ENCODE measurements around the gene KIAA1143.
A peak's percentile ranks its signal among the peaks of the same experiment; 100 is the strongest.

KIAA1143 gene

DNA sequence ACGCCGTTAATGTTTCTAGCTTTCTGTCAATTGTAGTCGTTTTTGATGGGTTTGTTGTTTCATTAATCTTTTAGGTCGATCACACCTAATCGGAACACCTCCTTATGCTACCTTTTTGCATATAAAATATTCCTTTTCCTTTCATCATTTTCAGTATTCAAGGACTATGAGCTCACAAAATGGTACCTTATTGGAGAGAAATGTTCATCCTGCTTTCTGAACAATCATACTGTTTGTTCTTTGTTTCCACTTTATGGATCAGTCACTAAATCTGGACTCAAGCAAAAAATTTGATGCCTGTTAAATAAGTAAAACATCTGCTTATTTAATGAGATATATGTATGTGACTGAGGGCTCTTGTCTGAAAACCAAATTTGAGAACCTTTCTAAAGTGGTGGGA lies 1.3 kb upstream of the KIAA1143 start:
- peak overlapping the region in 9 of 11 experiments; percentile 83 to 94 (median 87); a peak in 17 of 22 replicates for H3K27ac ChIP-seq
- H3K4me1 ChIP-seq: peaks cover 10 to 23% (median 18%) of the 10 kb centered on the region in 10 experiments
- peak overlapping the region in 10 of 11 experiments; percentile 85 to 95 (median 92); a peak in 19 of 22 replicates for H3K9ac ChIP-seq

DNA sequence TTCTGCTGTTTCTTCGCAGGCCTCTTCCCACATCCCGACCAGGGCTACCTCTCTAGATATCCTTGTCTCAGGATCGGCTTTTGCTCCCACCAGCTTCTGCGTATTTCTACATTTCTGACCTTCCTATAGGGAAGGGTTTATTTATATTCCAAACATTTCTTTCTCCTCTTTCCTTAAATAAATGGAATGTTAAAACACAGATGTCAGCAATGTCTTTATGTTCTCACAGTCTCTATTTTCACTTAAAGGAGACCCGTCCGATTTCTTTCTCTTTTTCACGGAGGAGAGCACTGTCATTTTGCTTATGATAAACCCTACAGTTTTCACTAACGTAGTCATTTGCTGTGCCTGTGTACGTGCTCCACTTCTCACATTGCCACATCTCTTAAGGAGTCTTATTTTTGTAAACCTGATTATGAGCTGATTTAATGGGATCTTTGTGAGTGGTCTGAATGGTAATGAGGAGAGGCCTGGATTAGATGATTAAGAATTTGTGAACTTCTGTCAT lies 805 bp upstream of the KIAA1143 start:
- Histone ChIP-seq H3K4me2 (peak overlapping the region; percentile 75 to 94 (median 82)), H3K27me3 (no peaks in the 10 kb centered on the region), H3K4me1 (peaks cover 10 to 23% (median 18%) of the 10 kb centered on the region in 10 experiments), H3K9ac (peak overlapping the region; percentile 85 to 95 (median 92); a peak in 21 of 22 replicates), H3K9me3 (replicated peaks in 1 of 11) (peaks cover 60 to 83% (median 79%) of the 10 kb centered on the region in 11 experiments), H3K27ac (peak overlapping the region in 10 of 11 experiments; percentile 25 to 94 (median 87); a peak in 19 of 22 replicates), H4K20me1 (no peaks in the 10 kb centered on the region), H3K4me3 (peak overlapping the region; percentile 79 to 95 (median 90)), H3K36me3 (peaks cover 40 to 77% (median 71%) of the 10 kb centered on the region in 11 experiments)
- TF ChIP-seq Cebpa-rat (IDR thresholded peaks at IDR 0.05): no peak

More for the DNA sequence above, 1.3 kb upstream of the KIAA1143 start:
- no peaks in the 10 kb centered on the region for H3K27me3 ChIP-seq
- H3K9me3 ChIP-seq (replicated peaks in 1 of 11): peaks cover 60 to 83% (median 79%) of the 10 kb centered on the region in 11 experiments
- H4K20me1 ChIP-seq: no peaks in the 10 kb centered on the region
- peaks cover 36 to 77% (median 71%) of the 10 kb centered on the region in 11 experiments for H3K36me3 ChIP-seq
- TF ChIP-seq Cebpa-rat (IDR thresholded peaks at IDR 0.05): no peak
- peak overlapping the region; percentile 75 to 94 (median 82) for H3K4me2 ChIP-seq
- peak overlapping the region in 9 of 10 experiments; percentile 79 to 95 (median 86); a peak in 17 of 20 replicates for H3K4me3 ChIP-seq

DNA sequence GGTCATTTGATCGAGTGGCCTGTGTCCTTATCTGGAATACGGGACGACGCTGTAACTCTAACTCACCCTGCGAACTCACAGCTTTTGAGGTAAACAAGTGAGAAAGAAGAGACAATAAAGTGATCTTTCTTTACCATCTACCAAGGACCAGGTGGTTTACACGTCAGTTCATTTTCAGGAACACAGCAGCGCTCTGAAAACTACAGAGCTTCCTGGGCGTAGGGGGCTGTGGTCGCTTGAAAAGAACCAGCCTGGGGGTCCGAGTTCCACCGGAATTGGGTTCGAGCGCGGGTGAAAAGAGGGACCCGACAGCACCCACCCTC lies 357 bp downstream of the KIAA1143 start:
- H3K9me3 ChIP-seq (replicated peaks in 1 of 11): peaks cover 60 to 83% (median 79%) of the 10 kb centered on the region in 11 experiments
- H3K27ac ChIP-seq: peak overlapping the region; percentile 83 to 94 (median 87)
- peaks cover 47 to 77% (median 71%) of the 10 kb centered on the region in 11 experiments for H3K36me3 ChIP-seq
- peak overlapping the region; percentile 79 to 95 (median 90) for H3K4me3 ChIP-seq
- TF ChIP-seq Cebpa-rat (IDR thresholded peaks at IDR 0.05): no peak
- no peaks in the 10 kb centered on the region for H3K27me3 ChIP-seq
- H3K4me1 ChIP-seq: peaks cover 10 to 23% (median 18%) of the 10 kb centered on the region in 10 experiments
- H3K9ac ChIP-seq: peak overlapping the region; percentile 85 to 95 (median 92)
- H3K4me2 ChIP-seq: peak overlapping the region; percentile 66 to 95 (median 80)
- no peaks in the 10 kb centered on the region for H4K20me1 ChIP-seq

DNA sequence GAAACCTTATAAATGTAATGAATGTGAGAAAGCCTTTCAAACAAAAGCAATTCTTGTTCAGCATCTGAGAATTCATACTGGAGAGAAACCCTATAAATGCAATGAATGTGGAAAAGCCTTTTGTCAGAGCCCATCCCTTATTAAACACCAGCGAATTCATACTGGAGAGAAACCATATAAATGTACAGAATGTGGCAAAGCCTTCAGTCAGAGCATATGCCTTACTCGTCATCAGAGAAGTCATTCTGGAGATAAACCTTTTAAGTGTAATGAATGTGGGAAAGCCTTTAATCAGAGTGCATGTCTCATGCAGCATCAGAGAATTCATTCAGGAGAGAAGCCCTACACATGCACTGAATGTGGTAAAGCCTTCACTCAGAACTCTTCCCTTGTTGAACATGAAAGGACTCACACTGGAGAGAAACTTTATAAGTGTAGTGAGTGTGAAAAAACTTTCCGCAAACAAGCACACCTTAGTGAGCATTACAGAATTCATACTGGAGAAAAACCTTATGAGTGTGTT lies 26.7 kb downstream of the KIAA1143 start:
- Histone ChIP-seq H3K9ac (no peak overlapping the region), H3K27ac (no peak overlapping the region), H3K4me3 (peak overlapping the region in 4 of 10 experiments; percentile 2 to 20 (median 4); a peak in 2 of 20 replicates), H3K27me3 (peaks cover 0 to 4% (median 2%) of the 10 kb centered on the region in 11 experiments; a peak in 10 of 22 replicates), H3K36me3 (peaks cover 45 to 65% (median 56%) of the 10 kb centered on the region in 11 experiments), H3K4me2 (no peak overlapping the region), H3K9me3 (replicated peaks in 1 of 11) (peaks cover 100% of the 10 kb centered on the region in 11 experiments), H3K4me1 (no peaks in the 10 kb centered on the region; a peak in 1 of 20 replicates), H4K20me1 (no peaks in the 10 kb centered on the region)
- no peak for TF ChIP-seq Cebpa-rat (IDR thresholded peaks at IDR 0.05)

DNA sequence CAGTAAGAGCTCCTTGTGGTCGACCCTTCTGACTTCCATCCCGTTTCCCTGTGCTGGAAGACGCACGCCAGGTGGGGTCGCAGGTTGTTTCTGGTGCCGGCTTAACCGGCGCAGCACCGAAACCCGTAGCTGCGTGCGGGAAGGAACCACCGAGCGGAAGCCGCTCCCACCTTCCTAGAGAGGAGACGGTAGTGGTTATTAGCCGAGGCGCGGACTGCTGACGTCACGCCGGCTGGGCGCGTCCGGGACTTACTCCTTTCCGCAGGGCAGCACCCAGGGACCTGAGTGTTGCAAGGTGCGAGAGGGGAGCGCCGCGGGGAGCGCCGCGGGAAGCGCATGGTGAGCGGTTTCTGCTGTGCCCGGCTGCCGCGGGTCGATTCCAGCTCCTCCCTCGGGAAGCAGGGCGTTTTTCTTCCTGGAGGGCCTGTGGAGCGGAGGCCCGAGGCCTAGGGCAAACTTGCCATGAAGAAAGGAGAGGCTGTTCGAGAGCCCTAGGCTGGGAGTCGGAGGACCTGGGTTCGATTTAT lies 32.0 kb downstream of the KIAA1143 start, which contains the start of gene ZNF501:
Gene ZNF501 (plus strand): TSS at position 252 of the 527 bp plus-strand sequence. CDS start 4,787 bp downstream, outside the sequence.
- H3K27me3 ChIP-seq: peaks cover 0 to 11% (median 7%) of the 10 kb centered on the region in 11 experiments; a peak in 13 of 22 replicates

DNA sequence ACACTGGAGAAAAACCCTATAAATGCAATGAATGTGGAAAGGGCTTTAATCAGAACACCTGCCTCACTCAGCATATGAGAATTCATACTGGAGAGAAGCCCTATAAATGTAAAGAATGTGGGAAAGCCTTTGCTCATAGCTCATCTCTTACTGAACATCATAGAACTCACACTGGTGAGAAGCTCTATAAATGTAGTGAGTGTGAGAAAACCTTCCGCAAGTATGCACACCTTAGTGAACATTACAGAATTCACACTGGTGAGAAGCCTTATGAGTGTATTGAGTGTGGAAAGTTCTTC lies 39.4 kb downstream of the KIAA1143 start:
- TF ChIP-seq Cebpa-rat (IDR thresholded peaks at IDR 0.05): no peak
- Histone ChIP-seq H4K20me1 (no peaks in the 10 kb centered on the region), H3K36me3 (no peaks in the 10 kb centered on the region; a peak in 1 of 22 replicates)

More for the DNA sequence above, 32.0 kb downstream of the KIAA1143 start, which contains the start of gene ZNF501:
- H3K9me3 ChIP-seq (replicated peaks in 1 of 11): peaks cover 100% of the 10 kb centered on the region in 11 experiments
- H3K36me3 ChIP-seq: peaks cover 30 to 40% (median 35%) of the 10 kb centered on the region in 11 experiments
- no peak for TF ChIP-seq Cebpa-rat (IDR thresholded peaks at IDR 0.05)
- H3K27ac ChIP-seq: peak within 1 kb of the TSS; percentile 22 to 68 (median 57); a peak in 21 of 22 replicates
- H3K4me3 ChIP-seq: peak within 1 kb of the TSS; percentile 54 to 73 (median 66)
- H3K4me2 ChIP-seq: peak within 1 kb of the TSS; percentile 40 to 68 (median 57)
- H3K4me1 ChIP-seq: no peaks in the 10 kb centered on the region; a peak in 1 of 20 replicates
- no peaks in the 10 kb centered on the region for H4K20me1 ChIP-seq
- H3K9ac ChIP-seq: peak within 1 kb of the TSS; percentile 54 to 74 (median 67)

DNA sequence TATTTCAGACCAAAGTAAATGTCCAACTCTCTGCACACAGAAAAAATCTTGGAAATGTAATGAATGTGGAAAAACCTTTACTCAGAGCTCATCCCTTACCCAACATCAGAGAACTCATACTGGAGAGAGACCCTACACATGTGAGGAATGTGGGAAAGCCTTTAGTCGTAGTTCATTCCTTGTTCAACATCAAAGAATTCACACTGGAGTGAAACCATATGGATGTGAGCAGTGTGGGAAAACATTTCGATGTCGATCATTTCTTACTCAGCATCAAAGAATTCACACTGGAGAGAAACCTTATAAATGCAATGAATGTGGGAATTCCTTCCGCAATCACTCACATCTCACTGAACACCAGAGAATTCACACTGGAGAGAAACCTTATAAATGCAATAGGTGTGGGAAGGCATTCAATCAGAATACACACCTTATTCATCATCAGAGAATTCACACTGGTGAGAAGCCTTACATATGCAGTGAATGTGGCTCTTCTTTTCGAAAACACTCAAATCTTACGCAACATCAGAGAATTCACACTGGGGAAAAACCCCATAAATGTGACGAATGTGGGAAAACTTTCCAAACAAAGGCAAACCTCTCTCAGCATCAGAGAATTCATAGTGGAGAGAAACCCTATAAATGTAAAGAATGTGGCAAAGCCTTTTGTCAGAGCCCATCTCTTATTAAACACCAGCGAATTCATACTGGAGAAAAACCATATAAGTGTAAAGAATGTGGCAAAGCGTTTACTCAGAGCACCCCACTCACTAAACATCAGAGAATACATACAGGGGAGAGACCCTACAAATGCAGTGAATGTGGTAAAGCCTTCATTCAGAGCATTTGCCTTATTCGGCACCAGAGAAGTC lies 40.0 kb downstream of the KIAA1143 start:
- Histone ChIP-seq H3K4me3 (peak overlapping the region in 3 of 10 experiments; percentile 8 to 25 (median 24); a peak in 2 of 20 replicates), H3K4me2 (no peak overlapping the region), H3K27me3 (0 out of 22 replicates have a peak, but pooled peaks cover 0 to 6% (median 0%) of the 10 kb centered on the region in 11 experiments), H3K9ac (no peak overlapping the region), H3K9me3 (replicated peaks in 1 of 11) (peaks cover 100% of the 10 kb centered on the region in 11 experiments), H3K4me1 (no peaks in the 10 kb centered on the region), H3K36me3 (no peaks in the 10 kb centered on the region; a peak in 1 of 22 replicates), H4K20me1 (no peaks in the 10 kb centered on the region), H3K27ac (no peak overlapping the region)
- TF ChIP-seq Cebpa-rat (IDR thresholded peaks at IDR 0.05): peak in 6 of 11 experiments; percentile 9 to 63 (median 46); a peak in 5 of 22 replicates

More for the DNA sequence above, 39.4 kb downstream of the KIAA1143 start:
- peak overlapping the region in 3 of 10 experiments; percentile 0 to 24 (median 8); a peak in 1 of 20 replicates for H3K4me3 ChIP-seq
- 0 out of 22 replicates have a peak, but pooled peaks cover 0 to 6% (median 0%) of the 10 kb centered on the region in 11 experiments for H3K27me3 ChIP-seq
- H3K4me2 ChIP-seq: no peak overlapping the region
- no peak overlapping the region for H3K9ac ChIP-seq
- no peak overlapping the region for H3K27ac ChIP-seq
- no peaks in the 10 kb centered on the region for H3K4me1 ChIP-seq
- peaks cover 100% of the 10 kb centered on the region in 11 experiments for H3K9me3 ChIP-seq (replicated peaks in 1 of 11)

DNA sequence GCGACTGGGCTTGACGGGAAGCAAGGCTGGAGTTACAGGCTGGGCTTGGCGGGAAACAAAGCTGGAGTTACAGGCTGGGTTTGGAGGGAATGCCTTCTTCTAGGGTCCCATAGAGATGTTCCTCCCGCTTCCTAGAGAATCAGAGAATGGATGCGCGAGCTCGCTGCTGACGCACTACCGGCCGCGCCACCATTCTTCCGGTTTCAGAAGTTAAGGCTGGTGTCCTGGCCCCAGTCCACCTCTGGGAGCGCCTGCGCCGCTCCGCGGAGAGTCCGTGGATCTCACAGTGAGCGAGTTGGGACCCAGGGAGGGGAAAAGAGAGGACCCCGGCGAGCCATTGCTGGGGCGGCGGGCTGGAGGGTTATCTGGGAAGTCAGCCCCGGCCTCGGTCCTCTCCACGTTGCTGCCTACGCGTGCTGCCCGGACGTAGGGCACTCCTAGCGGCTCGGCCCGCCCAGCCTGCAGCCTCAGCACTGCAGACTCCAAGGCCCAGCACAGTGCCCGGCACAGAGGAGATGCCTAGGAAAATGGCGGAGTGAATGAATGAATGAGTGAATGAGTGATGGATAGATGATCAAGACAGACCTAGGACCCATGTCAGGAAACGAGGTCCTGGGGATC lies 48.9 kb downstream of the KIAA1143 start, which contains the start of gene ZNF502:
Gene ZNF502 (plus strand): TSS at position 206 of the 621 bp plus-strand sequence. CDS start 7,602 bp downstream, outside the sequence.
- H3K9ac ChIP-seq: no peak within 1 kb of the TSS

More for the DNA sequence above, 48.9 kb downstream of the KIAA1143 start, which contains the start of gene ZNF502:
- Histone ChIP-seq H3K4me2 (no peak within 1 kb of the TSS), H3K36me3 (no peaks in the 10 kb centered on the region; a peak in 3 of 22 replicates), H3K9me3 (replicated peaks in 1 of 11) (peaks cover 89 to 100% (median 95%) of the 10 kb centered on the region in 11 experiments), H3K4me3 (no peak within 1 kb of the TSS), H3K4me1 (no peaks in the 10 kb centered on the region), H3K27me3 (no peaks in the 10 kb centered on the region), H3K27ac (no peak within 1 kb of the TSS), H4K20me1 (no peaks in the 10 kb centered on the region)
- TF ChIP-seq Cebpa-rat (IDR thresholded peaks at IDR 0.05): no peak

All from BLaER1 treated with 17β-estradiol and CSF1 and Interleukin-3, amounts not matched to agents 10 nM and 100 nM (cell line).